Measurements from ENCODE around the gene LRRC14B.
"Not testable (repeated sequence)": the region's sequence is repeated elsewhere in the genome, so short reads cannot be mapped to it uniquely, and the experiment has no call there.

Gene LRRC14B

GRCh38 chr5:245717-246116 is 54.4 kb downstream of the LRRC14B start:
- peaks cover 54% of the 10 kb centered on the region for H3K36me3 ChIP-seq (ENCODE audit: insufficient read depth, low read length)
- not testable (repeated sequence) for H3K27ac ChIP-seq; H3K9ac ChIP-seq (ENCODE audit: insufficient read length); DNase-seq (ENCODE audit: low read depth, low spot score); H3K4me3 ChIP-seq; H3K9me3 ChIP-seq (ENCODE audit: low read depth, low read length)

All from SK-N-MC (cell line).